Adrenal gland (tissue), 5 donors: ENCODE results near the gene MAML2.

Experiments
- CTCF ChIP-seq, 6 experiments: fragments of 450-650 bp in 4 of 6; fragments of 200-600 bp in 2 of 6; sonication (generic) in 1 of 6; IDR thresholded peaks; 1 replicate in 5 of 6; 2 replicates in 1 of 6; pipeline versions ENCODE4 v1.5.1 to v1.8.0; 2016 to 2021; ENCODE audit warnings: antibody characterized with exemption in 6 of 6, mild to moderate bottlenecking in 2 of 6, moderate library complexity in 1 of 6
- POLR2A ChIP-seq, 2 donors: fragments of 450-650 bp; IDR thresholded peaks; one replicate each; pipeline ENCODE4 v1.6.1; 2017; ENCODE audit warnings: antibody characterized with exemption in 2 of 2, mild to moderate bottlenecking in 2 of 2, moderate library complexity in 1 of 2
- donor health status: DM: no; HTN: no; CAD: no.

DNA sequence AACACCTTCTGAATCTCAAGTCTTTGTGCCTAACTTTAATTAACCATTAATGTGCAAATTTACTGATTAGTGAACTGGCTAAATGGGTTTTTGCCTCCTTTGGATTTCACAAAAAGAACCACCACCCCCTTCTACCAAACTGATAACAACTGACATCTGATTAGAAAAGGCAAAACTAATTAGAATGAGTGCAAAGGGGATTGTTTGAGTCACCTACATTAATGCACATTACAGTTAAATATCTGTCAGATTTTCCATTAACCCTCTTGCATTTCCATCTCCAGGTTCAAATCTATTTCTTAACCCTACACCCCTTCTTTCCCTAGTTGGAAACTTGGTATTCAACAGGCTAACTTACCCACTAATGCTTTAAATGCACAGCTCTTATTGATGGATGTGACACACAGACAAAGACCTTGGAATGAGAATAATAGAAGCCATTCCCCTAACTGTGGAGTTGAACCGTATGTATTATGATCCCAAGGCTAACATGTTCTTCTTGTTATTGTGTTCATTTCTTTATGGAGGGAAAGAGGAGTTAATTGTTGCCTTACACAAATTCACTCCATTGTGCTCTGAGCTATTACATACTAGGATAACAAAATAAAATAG is 257.6 kb downstream of the MAML2 start:
- TF ChIP-seq CTCF (IDR thresholded peaks at IDR 0.05) (no peak), POLR2A (IDR thresholded peaks at IDR 0.05) (no peak)
